Measurements from ENCODE around the gene ADGRB3. TPM values are rescaled to one million over a fixed set of nuclear protein-coding genes. Genes with fewer than 3 reads are reported as not detected.

Gene ADGRB3
- total RNA-seq, 1 donor from 2014 or later, result not detected

GRCh38 chr6:69061066-69061465 lies 426.0 kb downstream of the ADGRB3 start:
- no peak for DNase-seq (ENCODE audit: low read depth)
- no peak for TF ChIP-seq CTCF (IDR thresholded peaks at IDR 0.05; ENCODE audit: insufficient read depth, low read length, severe bottlenecking)
- Histone ChIP-seq H3K36me3 (ENCODE audit: control insufficient read depth, insufficient read depth, low read length) (no peaks in the 10 kb centered on the region), H3K27me3 (ENCODE audit: control insufficient read depth, insufficient read depth, low read length) (no peaks in the 10 kb centered on the region), H3K4me3 (ENCODE audit: low read depth, low read length) (no peak overlapping the region)
- no peak for FAIRE-seq

- FAIRE-seq (no peak), DNase-seq (ENCODE audit: low read depth) (no peak)
- Histone ChIP-seq H3K4me3 (ENCODE audit: low read depth, low read length) (no peak overlapping the region), H3K27me3 (ENCODE audit: control insufficient read depth, insufficient read depth, low read length) (no peaks in the 10 kb centered on the region), H3K36me3 (ENCODE audit: control insufficient read depth, insufficient read depth, low read length) (no peaks in the 10 kb centered on the region)
- TF ChIP-seq CTCF (IDR thresholded peaks at IDR 0.05; ENCODE audit: insufficient read depth, low read length, severe bottlenecking), result no peak
Observed at GRCh38 chr6:69063401-69063800, 428.3 kb downstream of the ADGRB3 start.

GRCh38 chr6:69064226-69064625 lies 429.1 kb downstream of the ADGRB3 start:
- H3K36me3 ChIP-seq (ENCODE audit: control insufficient read depth, insufficient read depth, low read length), result no peaks in the 10 kb centered on the region

GRCh38 chr6:69069881-69070280 lies 434.8 kb downstream of the ADGRB3 start:
- no peak for TF ChIP-seq CTCF (IDR thresholded peaks at IDR 0.05; ENCODE audit: insufficient read depth, low read length, severe bottlenecking)
- FAIRE-seq, result no peak
- no peaks in the 10 kb centered on the region for H3K36me3 ChIP-seq (ENCODE audit: control insufficient read depth, insufficient read depth, low read length)
- DNase-seq (ENCODE audit: low read depth), result no peak
- no peak overlapping the region for H3K4me3 ChIP-seq (ENCODE audit: low read depth, low read length)
- no peaks in the 10 kb centered on the region for H3K27me3 ChIP-seq (ENCODE audit: control insufficient read depth, insufficient read depth, low read length)

More at GRCh38 chr6:69064226-69064625, 429.1 kb downstream of the ADGRB3 start:
- TF ChIP-seq CTCF (IDR thresholded peaks at IDR 0.05; ENCODE audit: insufficient read depth, low read length, severe bottlenecking), result no peak
- Histone ChIP-seq H3K27me3 (ENCODE audit: control insufficient read depth, insufficient read depth, low read length) (no peaks in the 10 kb centered on the region), H3K4me3 (ENCODE audit: low read depth, low read length) (no peak overlapping the region)
- DNase-seq (ENCODE audit: low read depth), result no peak
- no peak for FAIRE-seq

GRCh38 chr6:69072796-69073195 lies 437.7 kb downstream of the ADGRB3 start:
- no peak for FAIRE-seq
- Histone ChIP-seq H3K27me3 (ENCODE audit: control insufficient read depth, insufficient read depth, low read length) (no peaks in the 10 kb centered on the region), H3K4me3 (ENCODE audit: low read depth, low read length) (no peak overlapping the region), H3K36me3 (ENCODE audit: control insufficient read depth, insufficient read depth, low read length) (no peaks in the 10 kb centered on the region)
- no peak for DNase-seq (ENCODE audit: low read depth)
- TF ChIP-seq CTCF (IDR thresholded peaks at IDR 0.05; ENCODE audit: insufficient read depth, low read length, severe bottlenecking), result no peak

- TF ChIP-seq CTCF (IDR thresholded peaks at IDR 0.05; ENCODE audit: insufficient read depth, low read length, severe bottlenecking), result no peak
- Histone ChIP-seq H3K36me3 (ENCODE audit: control insufficient read depth, insufficient read depth, low read length) (no peaks in the 10 kb centered on the region), H3K27me3 (ENCODE audit: control insufficient read depth, insufficient read depth, low read length) (no peaks in the 10 kb centered on the region), H3K4me3 (ENCODE audit: low read depth, low read length) (no peak overlapping the region)
- FAIRE-seq (no peak), DNase-seq (ENCODE audit: low read depth) (no peak)
Observed at GRCh38 chr6:69084746-69085335, 449.8 kb downstream of the ADGRB3 start.

Measured in bronchial epithelial cell (primary cell).